Glomerular endothelial cell (primary cell): ENCODE measurements around the gene EEFSEC. TPM values are rescaled to one million over a fixed set of nuclear protein-coding genes. Genes with fewer than 3 reads are reported as not detected.

Experiments
- DNase-seq: peaks from one replicate; pipeline ENCODE4 v3.0.0-alpha.2; 2011; ENCODE audit warnings: low read depth, low spot score; ENCODE audit errors: extremely low read depth
- total RNA-seq: library from RNA; depleted of rRNA; stranded (reverse); fragments of >200 nt; gene quantifications from 2 replicates; pipeline ENCODE4 v1.2.3, GENCODE V29; 2015

The EEFSEC gene
- total RNA-seq, 1 donor from 2014 or later, result 15.6 TPM

- DNase-seq, result no peak
These were observed 158.2 kb downstream of the EEFSEC start for GRCh38 chr3:128311441-128311844.

- no peak for DNase-seq
These were observed 159.0 kb downstream of the EEFSEC start for GRCh38 chr3:128312271-128312670.

GRCh38 chr3:128313071-128313725, 159.9 kb downstream of the EEFSEC start:
- DNase-seq, result no peak

GRCh38 chr3:128313935-128314334, 160.7 kb downstream of the EEFSEC start:
- DNase-seq, result no peak

GRCh38 chr3:128315313-128315712, 162.0 kb downstream of the EEFSEC start:
- no peak for DNase-seq

GRCh38 chr3:128316481-128316891, 163.2 kb downstream of the EEFSEC start:
- DNase-seq, result no peak

GRCh38 chr3:128317101-128317697, 163.9 kb downstream of the EEFSEC start:
- no peak for DNase-seq

- no peak for DNase-seq
These were observed 164.5 kb downstream of the EEFSEC start for GRCh38 chr3:128317698-128318231.

GRCh38 chr3:128318275-128318941, 165.1 kb downstream of the EEFSEC start:
- no peak for DNase-seq

- no peak for DNase-seq
These were observed 165.8 kb downstream of the EEFSEC start for GRCh38 chr3:128319107-128319506.

GRCh38 chr3:128319741-128320141, 166.5 kb downstream of the EEFSEC start:
- no peak for DNase-seq

GRCh38 chr3:128320551-128321340, 167.5 kb downstream of the EEFSEC start:
- no peak for DNase-seq

GRCh38 chr3:128321418-128321817, 168.1 kb downstream of the EEFSEC start:
- DNase-seq, result no peak

GRCh38 chr3:128322030-128323022, 169.0 kb downstream of the EEFSEC start:
- DNase-seq, result no peak

- DNase-seq, result no peak
These were observed 170.2 kb downstream of the EEFSEC start for GRCh38 chr3:128323206-128324081.

- DNase-seq, result no peak
These were observed 171.8 kb downstream of the EEFSEC start for GRCh38 chr3:128324911-128325592.

GRCh38 chr3:128326051-128326823, 173.0 kb downstream of the EEFSEC start:
- no peak for DNase-seq
